GM12878 (cell line): ENCODE data around the gene A1BG. TPM values are rescaled to one million over a fixed set of nuclear protein-coding genes. Genes with fewer than 3 reads are reported as not detected.

Source experiments
- ATAC-seq: fragments of 200-7000 bp; cut with Tn5 transposase; 3 replicates; pipeline ENCODE4 v1.9.1; 2020; ENCODE audit warnings: mild to moderate bottlenecking, moderate library complexity
- BruUV-seq: library from RNA; stranded (reverse); fragments of 400-500 nt; replicated peaks from 2 replicates; lab custom pipeline; 2021; lab: Mats Ljungman, UMichigan
- CTCF ChIA-PET: fragments of 300-600 bp; sonication (Branson Sonifier 250); formaldehyde crosslinking; extraction: SDS; loops from one replicate; lab custom pipeline; 2021; ENCODE audit warnings: inconsistent platforms; lab: Yijun Ruan, JAX
- POLR2A ChIA-PET: fragments of 350-600 bp; formaldehyde crosslinking; extraction: SDS; loops from one replicate; lab custom pipeline; 2021; ENCODE audit warnings: inconsistent platforms; lab: Charles Lee
- RAD21 ChIA-PET: fragments of 300-600 bp; sonication (Branson Sonifier 250); formaldehyde crosslinking; loops from one replicate; lab custom pipeline; 2023; ENCODE audit warnings: antibody characterized with exemption; ENCODE audit not compliant: unreplicated experiment; lab: Charles Lee
- SMC1A ChIA-PET: fragments of 300-600 bp; sonication (Branson Sonifier 250); formaldehyde crosslinking; loops from one replicate; lab custom pipeline; 2023; ENCODE audit not compliant: unreplicated experiment, uncharacterized antibody; lab: Charles Lee
- DNase-seq: peaks from one replicate; pipeline ENCODE4 v3.0.0-alpha.2; 2011; ENCODE audit warnings: low read depth, low spot score
- FAIRE-seq: peaks from 3 replicates; lab custom pipeline; 2011; peaks lifted over from hg19 to GRCh38; lab: Jason Lieb, UNC
- H2AFZ ChIP-seq: 2 replicates; pipeline ENCODE4 v1.6.0; 2011; ENCODE audit warnings: low read depth, low read length, control low read depth; ENCODE audit not compliant: control insufficient read depth
- H3K27ac ChIP-seq: 2 replicates; pipeline ENCODE4 v1.5.1; 2011; ENCODE audit warnings: control low read depth; ENCODE audit not compliant: control insufficient read depth, insufficient read depth
- H3K27me3 ChIP-seq, 2 experiments: replicated peaks in 1 of 2; 2 replicates each; pipeline versions ENCODE4 v1.6.0 to v1.6.1; 2011; ENCODE audit warnings: low read length in 1 of 2; ENCODE audit not compliant: control insufficient read depth in 2 of 2, insufficient read depth in 2 of 2
- H3K36me3 ChIP-seq, 2 experiments: 2 replicates each; pipeline ENCODE4 v1.5.1; 2011; ENCODE audit warnings: low read length in 1 of 2; ENCODE audit not compliant: control insufficient read depth in 2 of 2, insufficient read depth in 2 of 2
- H3K4me1 ChIP-seq: 2 replicates; pipeline ENCODE4 v1.6.1; 2011; ENCODE audit warnings: mild to moderate bottlenecking, low read length, moderate library complexity, mixed read lengths; ENCODE audit not compliant: control insufficient read depth, insufficient read depth
- H3K4me2 ChIP-seq: 2 replicates; pipeline ENCODE4 v1.6.0; 2011; ENCODE audit warnings: control low read depth; ENCODE audit not compliant: control insufficient read depth, insufficient read depth
- H3K4me3 ChIP-seq: fragments of 200-600 bp; sonication (generic); 2 replicates; pipeline ENCODE4 v1.5.1; 2016
- H3K79me2 ChIP-seq: 2 replicates; pipeline ENCODE4 v1.6.0; 2011; ENCODE audit warnings: low read length; ENCODE audit not compliant: control insufficient read depth, insufficient read depth
- H3K9ac ChIP-seq: 2 replicates; pipeline ENCODE4 v1.8.0; 2011; ENCODE audit warnings: low read length, control low read depth, mixed read lengths; ENCODE audit not compliant: control insufficient read depth, insufficient read depth
- H3K9me3 ChIP-seq: replicated peaks from 3 replicates; pipeline ENCODE4 v1.5.1; 2011; ENCODE audit warnings: mild to moderate bottlenecking, low read length; ENCODE audit not compliant: control insufficient read depth, insufficient read depth
- H4K20me1 ChIP-seq: 2 replicates; pipeline ENCODE4 v1.6.0; 2011; ENCODE audit not compliant: control insufficient read depth, insufficient read depth
- CBFB ChIP-seq: IDR thresholded peaks from 2 replicates; pipeline ENCODE4 v1.6.1; 2016; ENCODE audit warnings: antibody characterized with exemption, low read depth
- EGR1 ChIP-seq, 2 experiments: IDR thresholded peaks; 1 replicate in 1 of 2; 2 replicates in 1 of 2; pipeline ENCODE4 v1.6.1; 2011 to 2012; ENCODE audit warnings: low read depth in 2 of 2, low read length in 2 of 2, borderline replicate concordance in 1 of 2, mild to moderate bottlenecking in 1 of 2, moderate library complexity in 1 of 2
- JUND ChIP-seq: IDR thresholded peaks from 2 replicates; pipeline ENCODE4 v1.6.1; 2012; ENCODE audit warnings: low read depth, mild to moderate bottlenecking, low read length, improper control_type of control experiment, moderate library complexity
- WGBS: methylation state at CpG from one replicate; pipeline ENCODE4 v1.1.6; 2016; ENCODE audit warnings: low lambda C conversion rate; ENCODE audit not compliant: insufficient replicate concordance, insufficient coverage; ENCODE audit errors: missing lambda C conversion rate; 5-methylcytosine and 5-hydroxymethylcytosine counted together
- in situ Hi-C: fragments of 300-500 bp; cut with MboI; formaldehyde crosslinking; loops from 9 replicates; pipeline ENCODE4 v1.14.3; 2018; ENCODE audit warnings: mixed read lengths
- intact Hi-C: fragments of 100-400 bp; cut with micrococcal nuclease; formaldehyde crosslinking; loops from one replicate; pipeline ENCODE4 v1.14.2; 2022; ENCODE audit not compliant: unreplicated experiment
- polyA plus RNA-seq, 11 experiments: library from polyadenylated mRNA; depleted of rRNA in 4 of 11; unstranded in 6 of 11; stranded (reverse) in 5 of 11; fragments of >200 nt; fragmentation: Nextera tagmentation in 4 of 11; fragmentation: Illumina TruSeq in 1 of 11; extraction: Ambion mirVana in 4 of 11; extraction: Trizol in 1 of 11; gene quantifications; 1 replicate in 1 of 11; 2 replicates in 10 of 11; pipeline versions ENCODE4 v1.2.1 to v1.2.3, GENCODE V29; 2011 to 2016; ENCODE audit warnings: inconsistent platforms in 2 of 11, missing spikeins in 2 of 11, low read depth in 1 of 11
- total RNA-seq, 4 experiments: library from RNA; depleted of rRNA in 3 of 4; stranded (reverse); fragments of >200 nt in 3 of 4; fragmentation: Illumina TruSeq in 1 of 4; extraction: Trizol in 1 of 4; gene quantifications; 2 replicates each; pipeline versions ENCODE4 v1.2.1 to v1.2.3, GENCODE V29; 2013 to 2021

A1BG gene
- total and polyA plus RNA-seq, 10 of the 15 experiments (the other 5 are each of a cell fraction or from before 2014, with no cell fraction given): 0.34 to 29.6 (median 11.8) TPM

- no peak for TF ChIP-seq CBFB
- TF ChIP-seq, all 136 proteins: peak for 0
Measured at GRCh38 chr19:58367698-58368454, 14.6 kb upstream of the A1BG start (continued).

DNA sequence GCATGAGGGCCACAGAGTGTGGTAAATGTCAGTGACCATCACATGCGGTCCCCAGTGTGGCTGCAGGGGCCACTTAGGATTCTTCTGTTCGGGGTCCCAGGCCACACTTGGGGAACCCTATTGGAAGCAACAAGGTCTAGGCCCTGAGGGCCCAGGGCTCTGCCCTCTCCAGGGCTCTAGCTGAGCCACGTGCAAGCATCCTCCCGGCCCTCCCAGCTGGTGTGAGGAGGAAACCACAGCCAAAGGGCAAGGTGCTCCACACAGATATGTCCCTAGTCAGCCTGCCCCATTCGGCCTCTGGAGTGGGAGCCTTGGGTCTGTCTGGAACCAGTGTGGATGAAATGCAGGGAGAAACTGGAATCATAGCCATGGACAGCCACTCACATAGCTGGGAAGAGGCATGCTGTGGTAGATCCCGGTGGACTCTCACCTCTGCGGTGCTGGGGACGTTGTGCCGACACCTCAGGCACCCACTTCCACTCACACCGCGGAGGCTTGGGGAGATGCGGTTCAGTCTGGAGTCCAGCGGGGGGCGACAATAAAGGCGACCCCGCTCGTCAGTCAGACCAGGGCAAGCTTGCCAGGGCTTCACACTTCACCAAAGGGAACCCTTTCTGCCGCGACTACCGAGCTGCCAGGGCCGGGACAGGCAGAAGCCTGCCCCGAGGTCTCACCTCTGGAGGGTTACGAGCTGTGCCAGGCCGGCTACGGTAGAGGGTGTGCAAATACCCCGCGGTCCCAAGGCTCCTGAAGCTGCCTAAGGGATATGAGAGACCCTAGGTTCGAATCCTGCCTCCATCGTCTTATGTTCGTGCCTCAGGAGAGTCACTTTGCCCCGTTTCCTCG, 13.5 kb upstream of the A1BG start:
- FAIRE-seq (no peak), ATAC-seq (no peak)
- WGBS: 78% methylated on average over 26 of the region's 32 CpGs
- Histone ChIP-seq H3K9ac (no peak overlapping the region), H3K4me2 (no peak overlapping the region), H3K27me3 (no peaks in the 10 kb centered on the region), H3K36me3 (no peaks in the 10 kb centered on the region)
- no peak for TF ChIP-seq CBFB
- TF ChIP-seq JUND: no peak
- TF ChIP-seq EGR1 (IDR thresholded peaks at IDR 0.05; ENCODE audit: borderline replicate concordance in 1 of 2, low read depth in 2 of 2, low read length in 2 of 2): no peak
- TF ChIP-seq, all 136 proteins: peak for 0
- Histone ChIP-seq H3K27ac (no peak overlapping the region), H4K20me1 (no peaks in the 10 kb centered on the region), H3K4me1 (peaks cover 11% of the 10 kb centered on the region), H2AFZ (no peak overlapping the region), H3K9me3 (no peaks in the 10 kb centered on the region), H3K4me3 (no peak overlapping the region), H3K79me2 (no peaks in the 10 kb centered on the region)
- ChIA-PET POLR2A (no interaction called here), RAD21 (no interaction called here), SMC1A (no interaction called here), CTCF (no interaction called here)
- in situ Hi-C loops (no loop called here), intact Hi-C loops (no loop called here)
- BruUV-seq: no TSS peak
- DNase-seq: no peak
